ENCODE measurements around the gene MRPL43.
A peak's percentile ranks its signal among the peaks of the same experiment; 100 is the strongest.

GRCh38 chr10:101011517-101012423 lies 24.5 kb upstream of the MRPL43 start:
- TF ChIP-seq, protein P1, sequence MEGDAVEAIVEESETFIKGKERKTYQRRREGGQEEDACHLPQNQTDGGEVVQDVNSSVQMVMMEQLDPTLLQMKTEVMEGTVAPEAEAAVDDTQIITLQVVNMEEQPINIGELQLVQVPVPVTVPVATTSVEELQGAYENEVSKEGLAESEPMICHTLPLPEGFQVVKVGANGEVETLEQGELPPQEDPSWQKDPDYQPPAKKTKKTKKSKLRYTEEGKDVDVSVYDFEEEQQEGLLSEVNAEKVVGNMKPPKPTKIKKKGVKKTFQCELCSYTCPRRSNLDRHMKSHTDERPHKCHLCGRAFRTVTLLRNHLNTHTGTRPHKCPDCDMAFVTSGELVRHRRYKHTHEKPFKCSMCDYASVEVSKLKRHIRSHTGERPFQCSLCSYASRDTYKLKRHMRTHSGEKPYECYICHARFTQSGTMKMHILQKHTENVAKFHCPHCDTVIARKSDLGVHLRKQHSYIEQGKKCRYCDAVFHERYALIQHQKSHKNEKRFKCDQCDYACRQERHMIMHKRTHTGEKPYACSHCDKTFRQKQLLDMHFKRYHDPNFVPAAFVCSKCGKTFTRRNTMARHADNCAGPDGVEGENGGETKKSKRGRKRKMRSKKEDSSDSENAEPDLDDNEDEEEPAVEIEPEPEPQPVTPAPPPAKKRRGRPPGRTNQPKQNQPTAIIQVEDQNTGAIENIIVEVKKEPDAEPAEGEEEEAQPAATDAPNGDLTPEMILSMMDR (IDR thresholded peaks at IDR 0.05): peak; percentile 55
- no peak for TF ChIP-seq EZH2 (IDR thresholded peaks at IDR 0.05)

All from neural progenitor cell (in vitro differentiated cells).